ENCODE measurements around the gene PLXNA4.

Gene PLXNA4

GRCh38 chr7:132077971-132078685 lies 498.1 kb downstream of the PLXNA4 start:
- H3K4me3 ChIP-seq (ENCODE audit: insufficient read depth, low read length, poor library complexity, severe bottlenecking): no peak overlapping the region
- no peaks in the 10 kb centered on the region for H3K79me2 ChIP-seq (ENCODE audit: insufficient read depth, low read length)
- H2AFZ ChIP-seq (ENCODE audit: low read depth, low read length, severe bottlenecking): no peak overlapping the region
- H3K9me2 ChIP-seq (replicated peaks; ENCODE audit: insufficient read depth, low read length): no peaks in the 10 kb centered on the region
- no peaks in the 10 kb centered on the region for H3F3A ChIP-seq (ENCODE audit: insufficient read depth)
- no peak overlapping the region for H3K4me2 ChIP-seq (ENCODE audit: low read depth, low read length, poor library complexity, severe bottlenecking)
- no peaks in the 10 kb centered on the region for H4K20me1 ChIP-seq (ENCODE audit: low read depth, low read length)
- TF ChIP-seq EZH2phosphoT487 (conservative IDR thresholded peaks at IDR 0.05; ENCODE audit: low read length): no peak
- TF ChIP-seq, protein P1, sequence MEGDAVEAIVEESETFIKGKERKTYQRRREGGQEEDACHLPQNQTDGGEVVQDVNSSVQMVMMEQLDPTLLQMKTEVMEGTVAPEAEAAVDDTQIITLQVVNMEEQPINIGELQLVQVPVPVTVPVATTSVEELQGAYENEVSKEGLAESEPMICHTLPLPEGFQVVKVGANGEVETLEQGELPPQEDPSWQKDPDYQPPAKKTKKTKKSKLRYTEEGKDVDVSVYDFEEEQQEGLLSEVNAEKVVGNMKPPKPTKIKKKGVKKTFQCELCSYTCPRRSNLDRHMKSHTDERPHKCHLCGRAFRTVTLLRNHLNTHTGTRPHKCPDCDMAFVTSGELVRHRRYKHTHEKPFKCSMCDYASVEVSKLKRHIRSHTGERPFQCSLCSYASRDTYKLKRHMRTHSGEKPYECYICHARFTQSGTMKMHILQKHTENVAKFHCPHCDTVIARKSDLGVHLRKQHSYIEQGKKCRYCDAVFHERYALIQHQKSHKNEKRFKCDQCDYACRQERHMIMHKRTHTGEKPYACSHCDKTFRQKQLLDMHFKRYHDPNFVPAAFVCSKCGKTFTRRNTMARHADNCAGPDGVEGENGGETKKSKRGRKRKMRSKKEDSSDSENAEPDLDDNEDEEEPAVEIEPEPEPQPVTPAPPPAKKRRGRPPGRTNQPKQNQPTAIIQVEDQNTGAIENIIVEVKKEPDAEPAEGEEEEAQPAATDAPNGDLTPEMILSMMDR (IDR thresholded peaks at IDR 0.05; ENCODE audit: insufficient read depth, low read length, poor library complexity, severe bottlenecking): no peak
- H3K27me3 ChIP-seq (ENCODE audit: low read length): no peaks in the 10 kb centered on the region
- no peak overlapping the region for H3K27ac ChIP-seq (ENCODE audit: low read depth, low read length)
- H3K9ac ChIP-seq (ENCODE audit: low read length): no peak overlapping the region
- no peaks in the 10 kb centered on the region for H3K36me3 ChIP-seq (ENCODE audit: low read length)
- H3K9me3 ChIP-seq (ENCODE audit: insufficient read depth, low read length): no peaks in the 10 kb centered on the region

DNA sequence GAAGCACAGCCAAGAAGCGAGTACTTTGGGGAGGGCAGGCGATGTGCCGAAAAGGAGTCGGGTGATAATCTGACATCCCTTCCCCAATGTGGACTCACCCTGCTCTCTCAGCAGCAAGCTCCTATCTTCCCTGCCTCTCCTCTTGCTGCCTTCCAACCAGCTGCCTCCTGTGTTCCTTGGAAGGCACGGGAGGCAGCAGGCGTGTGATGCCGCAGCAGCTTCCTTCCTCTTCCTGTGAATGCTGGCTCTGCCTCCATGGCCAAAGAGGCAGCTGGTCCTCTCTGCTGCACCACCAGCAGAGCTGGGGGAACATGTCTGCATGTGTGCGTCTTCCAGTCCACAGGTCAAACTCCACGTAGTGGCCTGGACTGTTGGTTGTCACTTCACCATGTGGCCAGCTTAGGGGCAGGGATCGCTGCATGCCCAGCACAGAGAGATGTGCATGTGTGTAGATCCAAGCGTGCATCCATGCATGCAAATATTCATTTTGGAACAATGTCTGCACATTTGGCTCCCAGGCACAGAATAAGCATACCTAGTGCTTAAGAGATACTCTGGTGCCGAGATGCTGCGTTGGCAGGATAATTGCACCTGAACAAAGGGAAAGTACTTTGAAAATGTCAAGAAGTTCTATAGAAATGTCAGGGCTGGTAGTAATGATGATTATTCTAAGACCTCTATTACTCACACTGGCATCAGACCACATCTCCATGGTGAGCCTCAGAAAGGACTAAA lies 499.8 kb downstream of the PLXNA4 start:
- Histone ChIP-seq H4K20me1 (ENCODE audit: low read depth, low read length) (no peaks in the 10 kb centered on the region), H3K27ac (ENCODE audit: low read depth, low read length) (no peak overlapping the region), H3K4me2 (ENCODE audit: low read depth, low read length, poor library complexity, severe bottlenecking) (no peak overlapping the region), H3K9me2 (replicated peaks; ENCODE audit: insufficient read depth, low read length) (no peaks in the 10 kb centered on the region), H3F3A (ENCODE audit: insufficient read depth) (no peaks in the 10 kb centered on the region), H3K4me3 (ENCODE audit: insufficient read depth, low read length, poor library complexity, severe bottlenecking) (no peak overlapping the region), H3K27me3 (ENCODE audit: low read length) (no peaks in the 10 kb centered on the region), H3K9ac (ENCODE audit: low read length) (no peak overlapping the region), H2AFZ (ENCODE audit: low read depth, low read length, severe bottlenecking) (no peak overlapping the region), H3K9me3 (ENCODE audit: insufficient read depth, low read length) (no peaks in the 10 kb centered on the region), H3K36me3 (ENCODE audit: low read length) (no peaks in the 10 kb centered on the region), H3K79me2 (ENCODE audit: insufficient read depth, low read length) (no peaks in the 10 kb centered on the region)
- no peak for TF ChIP-seq EZH2phosphoT487 (conservative IDR thresholded peaks at IDR 0.05; ENCODE audit: low read length)
- TF ChIP-seq, protein P1 (IDR thresholded peaks at IDR 0.05; ENCODE audit: insufficient read depth, low read length, poor library complexity, severe bottlenecking): no peak

DNA sequence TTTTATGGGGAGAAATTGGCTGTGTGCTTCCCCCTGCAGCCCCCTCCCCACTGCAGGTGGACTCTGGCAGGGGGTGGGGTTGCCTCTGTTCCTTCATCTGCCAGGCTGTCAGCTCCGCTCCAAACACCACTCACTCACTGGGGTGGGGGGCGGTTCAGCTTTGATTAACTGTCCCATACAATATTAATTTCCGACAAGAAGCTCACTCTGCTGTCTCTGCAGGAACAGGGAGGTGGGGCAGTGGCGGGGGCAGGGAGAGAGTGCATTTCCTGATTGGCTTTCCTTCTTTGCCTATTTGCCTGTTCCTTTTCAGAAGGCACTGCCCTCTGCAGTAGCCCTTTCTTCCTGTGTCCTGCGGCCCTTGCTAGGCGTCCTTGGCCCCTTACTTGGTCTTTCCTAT lies 500.8 kb downstream of the PLXNA4 start:
- H3K27ac ChIP-seq (ENCODE audit: low read depth, low read length): no peak overlapping the region
- no peaks in the 10 kb centered on the region for H3F3A ChIP-seq (ENCODE audit: insufficient read depth)
- no peak overlapping the region for H2AFZ ChIP-seq (ENCODE audit: low read depth, low read length, severe bottlenecking)
- H3K36me3 ChIP-seq (ENCODE audit: low read length): no peaks in the 10 kb centered on the region
- no peaks in the 10 kb centered on the region for H3K79me2 ChIP-seq (ENCODE audit: insufficient read depth, low read length)
- no peak overlapping the region for H3K4me2 ChIP-seq (ENCODE audit: low read depth, low read length, poor library complexity, severe bottlenecking)
- H3K9me3 ChIP-seq (ENCODE audit: insufficient read depth, low read length): no peaks in the 10 kb centered on the region
- no peaks in the 10 kb centered on the region for H3K9me2 ChIP-seq (replicated peaks; ENCODE audit: insufficient read depth, low read length)
- no peaks in the 10 kb centered on the region for H4K20me1 ChIP-seq (ENCODE audit: low read depth, low read length)
- TF ChIP-seq EZH2phosphoT487 (conservative IDR thresholded peaks at IDR 0.05; ENCODE audit: low read length): no peak
- TF ChIP-seq, protein P1 (IDR thresholded peaks at IDR 0.05; ENCODE audit: insufficient read depth, low read length, poor library complexity, severe bottlenecking): no peak
- no peak overlapping the region for H3K9ac ChIP-seq (ENCODE audit: low read length)
- no peak overlapping the region for H3K4me3 ChIP-seq (ENCODE audit: insufficient read depth, low read length, poor library complexity, severe bottlenecking)
- no peaks in the 10 kb centered on the region for H3K27me3 ChIP-seq (ENCODE audit: low read length)
